Esophagus muscularis mucosa (tissue), 4 donors: ENCODE results near the gene C1orf116. TPM values are rescaled to one million over a fixed set of nuclear protein-coding genes. Genes with fewer than 3 reads are reported as not detected.

Source experiments
- DNase-seq: peaks from one replicate; pipeline ENCODE4 v3.0.0-alpha.2; 2017; ENCODE audit errors: extremely low spot score
- H3K27ac ChIP-seq, 4 donors: fragments of 200-600 bp; sonication (generic); replicated peaks in 1 of 4; 1 replicate in 3 of 4; 2 replicates in 1 of 4; pipeline ENCODE4 v1.5.1; 2016 to 2019; ENCODE audit warnings: mild to moderate bottlenecking in 1 of 4
- H3K27me3 ChIP-seq, 4 donors: fragments of 200-600 bp; sonication (generic); one replicate each; pipeline versions ENCODE4 v1.5.1 to v1.6.0; 2016 to 2019
- H3K36me3 ChIP-seq, 4 donors: fragments of 200-600 bp; sonication (generic); one replicate each; pipeline ENCODE4 v1.5.1; 2016 to 2019
- H3K4me1 ChIP-seq, 4 donors: fragments of 200-600 bp; sonication (generic); one replicate each; pipeline ENCODE4 v1.5.1; 2016 to 2019
- H3K4me3 ChIP-seq, 4 donors: fragments of 200-600 bp; sonication (generic); 1 replicate in 2 of 4; 2 replicates in 2 of 4; pipeline ENCODE4 v1.5.1; 2016 to 2019; ENCODE audit warnings: mild to moderate bottlenecking in 4 of 4, moderate library complexity in 1 of 4
- H3K9me3 ChIP-seq, 4 donors: fragments of 200-600 bp; sonication (generic); 1 replicate in 3 of 4; 2 replicates in 1 of 4; pipeline ENCODE4 v1.5.1; 2016 to 2019
- EP300 ChIP-seq: sonication (generic); formaldehyde crosslinking; IDR thresholded peaks from one replicate; pipeline ENCODE4 v1.6.1; 2017; ENCODE audit warnings: antibody characterized with exemption
- POLR2A ChIP-seq: fragments of 450-650 bp; IDR thresholded peaks from one replicate; pipeline ENCODE4 v1.6.1; 2017; ENCODE audit warnings: antibody characterized with exemption, moderate library complexity, mild to moderate bottlenecking, low read depth
- POLR2AphosphoS5 ChIP-seq, 2 donors: sonication (generic); formaldehyde crosslinking; IDR thresholded peaks; one replicate each; pipeline ENCODE4 v1.6.1; 2017; ENCODE audit warnings: antibody characterized with exemption in 2 of 2
- WGBS: methylation state at CpG from one replicate; pipeline ENCODE4 v1.1.5; 2018; 5-methylcytosine and 5-hydroxymethylcytosine counted together
- intact Hi-C: fragments of 100-400 bp; cut with DNase I; formaldehyde crosslinking; loops from one replicate; pipeline ENCODE4 v1.15.1; 2023
- total RNA-seq, 4 donors: library from RNA; depleted of rRNA; stranded (reverse); fragments of >200 nt; gene quantifications; one replicate each; pipeline versions ENCODE4 v1.1.0 to v1.2.1, GENCODE V29; 2016
- TF ChIP-seq, protein P1 (sequence below), 3 experiments: fragments of 200-600 bp in 2 of 3; fragments of 450-650 bp in 1 of 3; sonication (generic) in 2 of 3; IDR thresholded peaks; one replicate each; pipeline ENCODE4 v1.5.1; 2017 to 2019; ENCODE audit warnings: antibody characterized with exemption in 3 of 3, mild to moderate bottlenecking in 2 of 3, moderate library complexity in 1 of 3

C1orf116 gene
- under 1 TPM; under 0.01 to 0.32 (median 0.17) TPM for total RNA-seq

DNA sequence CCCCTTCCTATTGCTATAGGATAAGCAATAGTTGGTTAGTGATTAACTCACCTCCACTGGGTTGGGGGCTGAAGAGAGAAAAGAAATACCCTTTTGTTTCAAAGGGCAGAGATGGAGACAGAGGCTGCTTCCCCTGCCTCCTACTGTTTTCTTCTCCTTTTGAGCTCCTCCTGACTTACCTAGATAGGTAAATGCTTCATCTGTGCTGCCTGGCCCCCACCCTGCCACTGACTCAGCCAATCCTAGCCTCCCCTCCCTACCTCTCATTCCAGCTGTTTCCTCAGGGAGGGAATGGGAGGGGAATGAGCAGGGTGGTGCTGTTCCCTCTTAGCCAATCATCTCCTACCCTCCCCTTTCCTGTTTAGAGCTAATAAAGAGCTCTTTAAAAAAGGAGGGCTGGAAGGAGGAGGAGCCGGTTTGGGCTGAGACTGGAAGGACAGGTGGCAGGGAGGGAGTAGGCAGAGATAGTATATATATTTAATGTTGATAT is at the start of gene C1orf116:
C1orf116 (minus strand) TSS at position 229 of the 490 bp plus-strand sequence. CDS start 5,158 bp downstream, outside the sequence.
- TF ChIP-seq POLR2AphosphoS5 (IDR thresholded peaks at IDR 0.05) (no peak), POLR2A (no peak), EP300 (no peak)
- TF ChIP-seq, protein P1, sequence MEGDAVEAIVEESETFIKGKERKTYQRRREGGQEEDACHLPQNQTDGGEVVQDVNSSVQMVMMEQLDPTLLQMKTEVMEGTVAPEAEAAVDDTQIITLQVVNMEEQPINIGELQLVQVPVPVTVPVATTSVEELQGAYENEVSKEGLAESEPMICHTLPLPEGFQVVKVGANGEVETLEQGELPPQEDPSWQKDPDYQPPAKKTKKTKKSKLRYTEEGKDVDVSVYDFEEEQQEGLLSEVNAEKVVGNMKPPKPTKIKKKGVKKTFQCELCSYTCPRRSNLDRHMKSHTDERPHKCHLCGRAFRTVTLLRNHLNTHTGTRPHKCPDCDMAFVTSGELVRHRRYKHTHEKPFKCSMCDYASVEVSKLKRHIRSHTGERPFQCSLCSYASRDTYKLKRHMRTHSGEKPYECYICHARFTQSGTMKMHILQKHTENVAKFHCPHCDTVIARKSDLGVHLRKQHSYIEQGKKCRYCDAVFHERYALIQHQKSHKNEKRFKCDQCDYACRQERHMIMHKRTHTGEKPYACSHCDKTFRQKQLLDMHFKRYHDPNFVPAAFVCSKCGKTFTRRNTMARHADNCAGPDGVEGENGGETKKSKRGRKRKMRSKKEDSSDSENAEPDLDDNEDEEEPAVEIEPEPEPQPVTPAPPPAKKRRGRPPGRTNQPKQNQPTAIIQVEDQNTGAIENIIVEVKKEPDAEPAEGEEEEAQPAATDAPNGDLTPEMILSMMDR (IDR thresholded peaks at IDR 0.05), result no peak
- no peaks in the 10 kb centered on the region for H3K36me3 ChIP-seq
- H3K4me3 ChIP-seq, result no peak within 1 kb of the TSS
- H3K27ac ChIP-seq, result no peak within 1 kb of the TSS
- no peaks in the 10 kb centered on the region for H3K9me3 ChIP-seq
- WGBS, result 29% methylated on average over 1 of the region's 1 CpG
- no peaks in the 10 kb centered on the region for H3K4me1 ChIP-seq
- intact Hi-C loops, result no loop called here
- no peak for DNase-seq
- peaks cover 0 to 13% (median 0%) of the 10 kb centered on the region in 4 donors for H3K27me3 ChIP-seq

DNA sequence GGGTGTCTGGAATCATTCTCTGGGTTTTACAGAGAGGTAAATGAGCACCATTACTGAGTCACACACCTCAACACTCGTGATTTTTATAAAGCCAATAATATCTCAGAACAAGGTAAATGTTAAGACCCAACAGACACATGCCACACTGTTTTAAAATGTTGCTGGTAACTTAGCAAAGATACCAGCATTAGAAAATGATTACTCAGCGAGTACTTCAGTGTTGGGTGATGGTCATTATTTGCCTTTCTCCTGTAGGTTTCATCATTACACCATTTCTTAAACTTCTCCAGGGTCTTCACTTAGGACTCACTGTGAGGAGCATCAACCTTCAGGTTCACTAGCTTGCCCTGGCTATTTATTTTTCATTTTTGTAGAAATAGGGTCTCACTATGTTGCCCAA is 49.2 kb upstream of the C1orf116 start:
- peaks cover 0 to 22% (median 8%) of the 10 kb centered on the region in 4 donors for H3K36me3 ChIP-seq
- no peaks in the 10 kb centered on the region for H3K27me3 ChIP-seq
- no peak overlapping the region for H3K4me3 ChIP-seq
- intact Hi-C loops, result loop anchor here (10.0 kb wide), 1 partner anchor 243 kb away; the partner anchor contains the start of gene CD55
- H3K4me1 ChIP-seq, result peaks cover 0 to 15% (median 9%) of the 10 kb centered on the region in 4 donors
- TF ChIP-seq POLR2AphosphoS5 (IDR thresholded peaks at IDR 0.05) (no peak), EP300 (no peak), POLR2A (no peak)
- TF ChIP-seq, protein P1 (IDR thresholded peaks at IDR 0.05), result no peak
- H3K27ac ChIP-seq, result no peak overlapping the region
- DNase-seq, result no peak
- WGBS, result 96% methylated on average over 2 of the region's 2 CpGs
- no peaks in the 10 kb centered on the region for H3K9me3 ChIP-seq

DNA sequence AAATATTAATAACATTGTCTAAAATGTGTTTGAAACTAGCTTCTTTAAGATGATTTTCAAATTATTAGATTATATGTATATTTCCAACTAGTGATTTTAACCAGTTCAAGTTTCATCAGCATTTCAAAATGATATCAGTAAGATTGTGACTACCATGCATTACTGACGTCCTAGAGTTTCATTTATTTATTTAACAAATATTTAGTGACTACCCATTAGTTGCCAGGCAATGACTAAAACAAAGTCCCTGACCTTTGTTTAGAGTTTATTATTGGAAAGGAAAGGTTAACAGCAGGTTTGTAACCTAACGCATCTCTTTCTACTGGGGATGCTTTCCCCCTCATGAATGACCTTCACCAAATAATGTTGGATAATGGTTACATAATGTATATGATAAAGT is 48.5 kb upstream of the C1orf116 start:
- H3K4me1 ChIP-seq, result peaks cover 0 to 20% (median 10%) of the 10 kb centered on the region in 4 donors
- peaks cover 0 to 30% (median 8%) of the 10 kb centered on the region in 4 donors for H3K36me3 ChIP-seq
- intact Hi-C loops, result loop anchor here (10.0 kb wide), 1 partner anchor 244 kb away; the partner anchor contains the start of gene CD55
- H3K9me3 ChIP-seq, result no peaks in the 10 kb centered on the region
- H3K4me3 ChIP-seq, result no peak overlapping the region
- H3K27ac ChIP-seq, result no peak overlapping the region
- no peak for TF ChIP-seq POLR2A
- TF ChIP-seq POLR2AphosphoS5 (IDR thresholded peaks at IDR 0.05), result no peak
- no peak for TF ChIP-seq EP300
- TF ChIP-seq, protein P1 (IDR thresholded peaks at IDR 0.05), result no peak
- DNase-seq, result no peak
- WGBS, result 68% methylated on average over 2 of the region's 2 CpGs
- H3K27me3 ChIP-seq, result no peaks in the 10 kb centered on the region

DNA sequence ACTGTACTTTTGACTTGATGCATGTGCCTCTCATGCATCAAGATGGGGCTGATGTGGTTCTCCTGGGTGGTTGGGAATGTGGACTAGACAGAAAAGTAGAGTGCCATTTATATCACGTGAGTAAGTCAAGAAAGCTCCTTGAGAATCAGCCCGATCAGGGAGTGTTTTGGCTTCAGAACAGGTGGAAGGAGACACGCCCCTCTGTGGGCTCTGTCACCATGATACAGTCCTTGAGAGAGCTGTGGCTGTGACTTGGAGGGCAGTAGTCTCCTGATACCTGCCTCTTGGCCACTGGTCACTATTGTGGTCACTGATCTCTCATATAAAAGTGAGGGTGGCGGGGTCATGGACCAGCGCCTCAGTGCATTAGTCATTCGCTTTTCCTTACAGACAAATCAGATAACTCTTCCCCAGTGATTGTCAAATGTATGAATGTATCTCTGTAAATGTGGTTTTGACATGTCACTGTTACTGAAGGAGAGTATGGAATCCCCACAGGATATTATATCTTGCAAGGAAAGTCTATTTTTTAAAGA is 47.2 kb upstream of the C1orf116 start:
- Histone ChIP-seq H3K27ac (no peak overlapping the region), H3K36me3 (peaks cover 0 to 35% (median 12%) of the 10 kb centered on the region in 4 donors), H3K27me3 (no peaks in the 10 kb centered on the region), H3K4me1 (peaks cover 0 to 20% (median 9%) of the 10 kb centered on the region in 4 donors), H3K4me3 (no peak overlapping the region), H3K9me3 (no peaks in the 10 kb centered on the region)
- WGBS, result 87% methylated on average over 6 of the region's 6 CpGs
- no peak for DNase-seq
- TF ChIP-seq EP300 (no peak), POLR2A (no peak), POLR2AphosphoS5 (IDR thresholded peaks at IDR 0.05) (no peak)
- TF ChIP-seq, protein P1 (IDR thresholded peaks at IDR 0.05), result no peak
- intact Hi-C loops, result loop anchor here (5.0 to 10.0 kb wide), 3 partner anchors 245 to 345 kb away; partner anchors contain the start of gene CD55
